CD4-positive, alpha-beta T cell treated with Interleukin-4 for 4 hours (primary cell): ENCODE measurements around the gene NUB1.

ENCODE experiments used
- DNase-seq: peaks from one replicate; pipeline ENCODE4 v3.0.0-alpha.2; 2020

NUB1 gene

DNA sequence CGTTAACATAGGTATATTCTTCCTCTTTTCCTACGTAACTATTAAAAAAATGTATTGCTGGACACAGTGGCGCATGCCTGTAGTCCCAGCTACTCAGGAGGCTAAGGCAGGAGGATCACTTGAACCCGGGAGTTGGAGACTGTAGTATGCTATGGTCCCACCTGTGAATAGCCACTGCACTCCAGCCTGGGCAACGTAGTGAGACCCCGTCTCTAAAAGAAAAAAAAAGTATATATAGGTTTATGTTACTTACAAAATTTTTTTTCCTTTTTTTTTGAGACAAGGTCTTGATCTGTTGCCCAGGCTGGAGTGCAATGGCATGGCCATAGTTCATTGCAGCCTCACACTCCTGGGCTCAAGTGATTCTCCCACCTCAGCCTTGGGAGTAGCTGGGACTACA, 5.6 kb downstream of the NUB1 start:
- DNase-seq = no peak

DNA sequence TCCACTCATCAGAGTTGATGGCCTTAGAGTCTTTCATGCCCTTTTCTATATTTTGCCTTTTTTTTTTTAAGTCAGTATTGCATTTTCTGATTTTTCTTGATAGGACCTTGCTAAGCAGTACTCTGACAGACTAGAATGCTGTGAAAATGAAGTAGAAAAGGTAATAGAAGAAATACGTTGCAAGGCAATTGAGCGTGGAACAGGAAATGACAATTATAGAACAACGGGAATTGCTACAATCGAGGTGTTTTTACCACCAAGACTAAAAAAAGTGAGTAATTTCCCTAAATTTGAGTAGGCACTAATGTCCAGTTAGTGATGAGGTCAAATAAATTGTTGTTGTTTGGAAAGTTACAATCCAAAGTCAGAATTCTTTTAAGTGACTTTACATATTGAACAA, 7.4 kb downstream of the NUB1 start:
- DNase-seq = no peak

DNA sequence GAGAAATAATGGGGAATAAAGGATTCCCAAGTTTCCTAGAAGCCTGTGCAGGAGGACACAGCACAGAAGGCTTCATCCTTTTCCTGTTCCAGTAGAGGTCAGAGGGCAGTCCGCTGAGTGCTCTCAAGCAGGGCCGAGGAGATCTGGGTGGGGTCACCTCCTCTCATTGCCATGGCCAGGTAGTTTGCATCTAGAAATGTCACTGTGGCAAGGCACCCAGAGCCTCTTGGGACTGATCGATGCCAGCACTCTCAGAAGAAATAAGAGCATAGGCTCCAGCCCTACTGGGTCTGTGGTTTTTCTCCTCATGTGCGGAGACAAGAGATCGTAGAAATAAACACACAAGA, 7.9 kb downstream of the NUB1 start:
- DNase-seq = no peak

DNA sequence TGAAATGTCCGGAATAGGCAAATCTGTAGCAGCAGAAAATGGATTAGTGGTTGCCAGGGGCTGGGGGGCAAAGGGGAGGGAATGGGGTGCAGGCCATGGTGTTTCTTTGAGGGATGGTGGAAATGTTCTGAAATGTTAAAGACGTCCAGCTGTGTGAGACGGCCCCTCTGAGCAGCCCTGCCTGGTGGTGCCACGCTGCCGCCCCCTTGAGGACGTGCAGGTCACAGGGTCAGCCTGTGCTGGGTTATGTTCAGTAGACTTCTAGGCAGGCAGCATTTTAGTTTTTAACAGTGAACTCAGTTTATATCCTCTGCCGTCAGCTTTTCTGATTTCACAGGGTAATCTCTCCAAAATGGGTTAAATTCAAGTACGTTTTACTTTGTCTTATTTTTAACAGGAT, 9.4 kb downstream of the NUB1 start:
- peak; percentile 35 for DNase-seq

DNA sequence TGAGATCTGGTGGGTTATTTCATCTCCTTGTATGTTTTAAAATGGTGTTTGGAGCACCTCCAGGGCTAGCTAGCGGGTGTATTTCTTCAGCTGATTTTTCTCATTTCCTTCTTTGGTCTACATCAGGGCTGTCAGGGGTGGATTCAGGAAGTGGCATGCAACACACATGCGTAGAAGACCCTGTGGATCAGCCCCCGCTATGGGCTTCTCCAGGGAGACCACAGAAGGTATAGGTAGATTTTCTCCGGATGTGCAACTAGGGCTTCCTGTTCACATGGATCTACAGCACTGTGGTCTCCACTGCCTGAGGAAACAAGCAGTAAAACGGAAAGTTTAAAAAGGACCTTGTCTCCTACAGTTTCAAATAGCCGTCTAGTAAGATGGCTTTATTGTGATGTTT, 10.4 kb downstream of the NUB1 start:
- DNase-seq = peak; percentile 70

DNA sequence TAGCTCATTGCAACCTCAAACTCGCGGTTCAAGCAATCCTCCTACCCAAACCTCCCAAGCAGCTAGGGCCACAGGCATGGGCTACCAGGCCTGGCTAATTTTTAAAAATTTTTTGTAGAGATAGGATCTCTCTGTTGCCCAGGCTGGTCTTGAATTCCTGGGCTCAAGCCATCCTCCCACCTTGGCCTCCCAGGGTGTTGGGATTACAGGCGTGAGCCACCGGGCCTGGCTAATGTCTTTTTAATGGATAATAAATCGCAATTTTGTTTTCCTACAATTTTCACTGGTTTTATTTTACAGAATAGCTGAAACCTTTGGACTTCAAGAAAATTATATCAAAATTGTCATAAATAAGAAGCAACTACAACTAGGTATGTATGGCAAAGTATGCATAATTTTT, 10.9 kb downstream of the NUB1 start:
- no peak for DNase-seq

DNA sequence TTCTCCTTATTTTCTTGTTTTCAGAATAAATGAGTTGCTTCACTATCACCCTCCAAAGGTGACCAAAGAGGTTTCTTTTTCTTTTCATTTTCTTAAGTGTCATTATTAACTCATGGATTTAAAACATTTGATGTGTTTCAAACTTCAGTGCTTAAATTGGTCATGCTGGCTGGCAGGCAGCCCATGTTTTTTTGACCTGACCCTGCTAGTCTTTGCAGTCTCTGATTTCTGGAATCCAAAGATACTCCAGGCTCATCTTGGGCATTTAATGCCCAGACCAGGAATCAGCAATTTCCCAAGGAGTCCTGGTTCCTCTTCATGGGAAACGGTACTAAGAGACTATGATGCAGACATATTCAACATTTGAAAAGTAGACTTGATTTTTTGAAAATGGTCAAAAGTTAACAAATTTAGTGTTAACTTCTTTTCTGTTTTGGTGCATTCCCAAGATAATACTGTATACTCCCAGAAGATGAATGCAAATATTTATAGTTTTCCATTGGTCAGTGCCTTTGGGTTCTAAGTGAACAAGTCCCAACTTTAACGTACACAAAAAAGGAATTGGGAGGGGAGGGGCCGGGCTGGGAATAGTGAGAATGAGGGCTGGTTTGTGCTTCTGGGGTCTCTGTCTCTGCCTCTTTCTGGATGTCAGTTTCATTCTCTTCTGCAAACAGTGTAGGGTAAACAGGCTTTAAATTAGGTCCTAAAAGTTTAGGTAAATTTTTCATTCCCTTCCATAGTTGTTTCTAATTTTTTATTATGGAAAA, 19.8 kb downstream of the NUB1 start:
- no peak for DNase-seq

DNA sequence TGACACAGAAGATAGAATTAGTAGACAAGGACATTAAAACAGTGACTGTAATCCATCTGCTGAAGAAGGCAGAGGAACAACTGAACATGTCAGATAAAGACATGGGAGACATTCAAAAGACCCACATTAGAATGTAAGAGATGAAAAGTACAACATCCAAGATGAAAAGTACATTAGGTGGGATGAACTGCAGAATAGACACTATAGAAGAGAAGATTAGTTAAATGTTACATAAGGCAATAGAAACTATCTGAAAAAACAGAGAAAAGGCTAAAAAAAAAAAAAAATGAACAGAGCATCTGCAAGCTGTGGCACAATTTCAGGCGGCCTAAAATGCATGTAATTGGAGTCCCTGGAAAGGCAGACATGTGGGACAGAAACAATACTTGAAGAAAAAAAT, 21.6 kb downstream of the NUB1 start:
- no peak for DNase-seq

DNA sequence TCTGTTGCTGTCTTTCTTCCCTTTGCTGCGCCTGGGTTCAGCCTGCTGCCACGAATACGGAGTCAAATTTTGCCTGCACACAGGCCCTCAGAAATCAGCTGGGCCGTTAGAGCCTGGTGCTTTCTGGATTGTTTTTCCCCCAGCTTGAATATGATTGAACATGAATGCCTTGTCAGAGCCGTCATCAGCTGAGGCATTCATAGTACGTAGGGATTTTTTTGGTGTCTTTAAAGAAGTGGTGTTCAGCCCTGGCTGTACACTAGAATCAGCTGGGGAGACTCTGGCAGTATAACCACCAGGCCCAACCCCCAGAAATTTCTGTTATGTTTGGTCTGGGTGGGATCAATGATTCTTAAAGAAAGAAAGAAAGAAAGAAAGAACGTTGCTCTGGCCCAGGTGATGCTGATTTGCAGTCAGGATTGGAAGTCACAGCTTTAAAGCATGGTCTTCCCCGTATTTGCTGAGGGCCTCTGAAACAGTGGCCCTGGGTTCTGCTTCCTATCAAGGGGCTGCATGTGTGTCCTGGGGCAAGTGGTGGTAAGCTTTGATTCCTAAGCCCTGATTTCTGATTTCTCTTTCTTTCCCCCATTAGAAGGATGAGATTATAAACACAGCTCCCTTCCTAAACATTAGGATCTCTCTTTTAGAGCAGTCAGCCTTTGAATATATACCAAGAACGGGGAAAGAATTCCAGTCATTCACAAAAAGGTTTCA, 24.7 kb downstream of the NUB1 start:
- no peak for DNase-seq

DNA sequence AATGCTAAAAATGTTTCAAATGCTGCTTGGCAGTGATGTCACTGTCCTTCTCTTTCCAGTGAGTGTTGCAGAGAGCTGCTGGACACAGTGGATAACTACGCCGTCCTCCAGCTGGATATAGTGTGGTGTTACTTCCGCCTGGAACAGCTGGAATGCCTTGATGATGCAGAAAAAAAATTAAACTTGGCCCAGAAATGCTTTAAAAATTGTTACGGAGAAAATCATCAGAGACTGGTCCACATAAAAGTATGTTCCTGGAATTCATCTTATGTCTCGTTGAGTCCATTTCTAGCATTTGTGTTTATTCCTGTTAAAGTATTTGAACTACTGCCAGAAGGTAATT, 25.2 kb downstream of the NUB1 start:
- DNase-seq = no peak

DNA sequence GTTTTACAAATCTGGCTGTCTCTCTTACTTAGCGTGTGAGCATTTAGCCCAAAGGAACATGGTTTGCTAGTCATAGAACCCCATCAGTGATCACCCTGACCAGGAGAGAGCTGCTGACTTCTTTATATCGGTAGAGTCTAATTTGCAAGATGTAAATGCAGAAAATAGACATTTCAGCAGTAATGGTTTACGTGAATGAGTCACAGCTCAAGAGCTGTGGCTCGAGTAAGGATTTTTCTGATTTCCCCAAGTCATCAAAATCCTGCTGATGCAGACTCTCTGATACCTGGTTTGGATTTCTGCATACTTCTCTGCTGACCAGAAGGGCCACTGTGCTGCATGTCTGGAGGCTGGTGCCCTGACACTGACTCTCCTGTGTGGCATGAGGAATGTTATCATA, 25.7 kb downstream of the NUB1 start:
- DNase-seq = no peak

DNA sequence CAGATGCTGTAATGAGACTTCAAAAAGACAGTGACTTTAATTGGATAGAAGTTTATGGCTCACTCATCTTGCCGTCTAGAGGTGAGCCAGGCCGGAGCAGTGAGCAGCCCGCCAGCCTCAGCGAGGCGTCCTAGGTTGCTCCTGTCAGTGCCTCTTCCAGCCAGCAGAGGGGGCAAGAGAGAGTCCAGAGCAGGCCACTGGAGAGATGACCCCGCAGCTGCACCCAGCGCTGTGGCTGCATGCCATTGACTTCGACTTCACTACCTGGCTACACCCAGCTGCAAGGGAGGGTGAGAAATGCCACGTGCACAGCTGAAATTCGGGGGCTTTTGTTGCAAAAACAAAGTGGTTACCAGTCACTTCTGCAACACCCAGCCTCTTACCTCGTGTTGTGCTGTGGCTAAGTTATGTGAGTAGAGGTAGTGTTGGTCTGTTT, 26.5 kb downstream of the NUB1 start:
- DNase-seq = peak; percentile 80

DNA sequence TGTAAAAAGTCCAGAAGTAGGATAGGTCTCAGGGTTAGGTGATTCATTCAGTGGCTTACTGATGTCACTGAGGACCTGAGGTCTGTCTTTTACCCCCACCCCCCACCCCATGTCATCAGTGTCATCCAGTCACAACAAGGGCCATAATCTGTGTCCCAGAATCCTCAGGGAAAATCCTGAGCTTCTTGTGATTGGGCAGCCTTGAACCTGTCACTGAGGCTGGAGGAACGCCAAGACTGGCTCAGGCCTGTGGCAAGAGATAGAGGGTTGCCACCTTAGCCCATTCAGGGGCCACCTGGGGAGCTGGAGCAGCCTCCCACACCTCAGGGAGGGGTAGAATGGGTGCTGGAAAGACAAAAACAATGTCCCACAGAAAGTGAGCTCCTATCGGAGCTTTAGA, 29.7 kb downstream of the NUB1 start:
- DNase-seq = no peak

DNA sequence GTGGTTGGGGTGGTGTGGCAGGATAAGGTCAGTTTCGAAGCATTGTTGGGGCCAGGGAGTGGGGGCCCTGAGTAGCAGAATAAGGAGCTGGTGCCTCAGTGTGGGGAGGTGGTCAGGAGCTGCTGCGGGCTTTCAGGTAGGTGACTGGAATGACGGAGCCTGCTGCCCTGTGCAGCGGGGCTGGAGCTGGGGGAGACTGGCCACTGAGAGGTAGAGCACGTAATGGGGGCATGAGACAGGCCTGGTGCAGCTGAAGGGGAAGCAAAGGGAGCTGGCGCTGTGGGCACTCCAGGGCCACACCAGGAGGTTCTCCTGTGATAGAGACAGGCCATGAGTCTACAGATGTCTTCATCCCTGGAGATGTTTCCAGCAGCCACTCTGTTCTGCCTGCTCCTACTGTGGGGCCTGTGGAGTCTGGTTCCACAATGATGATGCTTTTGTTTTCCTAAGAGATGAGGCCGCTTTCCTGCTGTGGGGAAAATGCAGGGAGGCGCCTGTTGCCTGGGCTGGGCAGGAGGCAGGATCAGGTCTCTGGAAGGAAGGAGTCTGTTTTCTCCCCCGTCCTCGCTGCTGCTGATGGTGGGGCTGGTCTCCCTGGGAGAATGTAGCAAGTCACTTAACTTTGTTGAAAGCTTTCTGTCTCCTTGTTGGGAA, 31.1 kb downstream of the NUB1 start:
- no peak for DNase-seq

DNA sequence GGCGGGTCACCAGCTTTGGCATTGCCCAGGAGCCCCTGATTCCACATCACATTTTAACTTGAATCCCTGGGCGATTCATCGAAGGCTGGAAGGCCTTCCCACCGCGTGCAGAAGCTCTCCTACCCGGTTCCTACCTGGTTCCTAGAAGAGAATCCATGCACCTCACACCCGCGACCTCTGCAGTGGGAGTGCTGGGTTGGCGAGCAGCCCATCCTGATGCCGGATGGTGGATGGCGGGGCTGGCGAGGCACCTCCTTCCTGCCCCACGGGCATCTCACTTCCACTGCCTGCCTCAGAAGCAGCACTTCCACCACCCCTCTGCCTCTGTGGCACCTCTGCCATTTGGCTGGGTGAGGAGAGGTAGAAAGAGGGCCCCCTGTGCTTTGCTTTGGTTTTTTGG, 32.0 kb downstream of the NUB1 start:
- no peak for DNase-seq

DNA sequence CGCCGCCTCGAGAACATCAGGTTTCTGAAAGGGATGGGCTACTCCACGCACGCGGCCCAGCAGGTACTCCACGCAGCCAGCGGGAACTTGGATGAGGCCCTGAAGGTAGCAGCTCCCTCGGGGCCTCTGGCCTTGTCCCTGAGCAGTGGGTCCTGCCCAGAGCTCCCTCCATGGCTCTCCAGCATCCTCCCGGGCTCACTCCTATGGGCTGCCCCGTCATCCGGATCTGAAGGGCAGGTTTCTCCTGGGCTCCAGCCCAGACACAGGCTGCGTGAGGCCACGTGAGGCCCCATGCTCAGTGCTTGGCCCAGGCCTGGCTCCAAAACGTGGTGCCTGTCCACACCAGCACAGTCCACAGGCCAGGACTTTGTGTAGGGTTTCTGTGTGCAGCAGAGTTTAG, 32.5 kb downstream of the NUB1 start:
- DNase-seq = no peak

DNA sequence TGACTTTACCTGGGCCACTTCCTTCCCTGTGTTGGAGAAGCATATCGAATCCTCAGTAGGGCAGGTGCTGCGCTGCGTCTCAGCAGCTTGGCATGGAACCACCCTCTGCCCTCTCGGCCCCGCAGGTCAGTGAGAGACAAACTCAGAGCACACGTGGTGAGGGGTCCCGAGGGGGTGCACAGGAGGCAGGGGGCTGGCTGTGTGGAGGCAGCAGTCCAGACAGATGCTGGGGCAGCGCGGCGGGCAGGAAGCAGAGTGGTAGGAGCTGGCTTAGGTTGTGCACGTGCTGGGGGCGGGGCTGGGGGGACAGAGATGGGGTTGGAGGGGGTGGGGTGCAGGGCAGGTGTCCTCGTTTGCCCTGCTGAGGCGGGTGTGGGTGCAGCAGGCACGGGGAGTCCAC, 33.1 kb downstream of the NUB1 start:
- no peak for DNase-seq

DNA sequence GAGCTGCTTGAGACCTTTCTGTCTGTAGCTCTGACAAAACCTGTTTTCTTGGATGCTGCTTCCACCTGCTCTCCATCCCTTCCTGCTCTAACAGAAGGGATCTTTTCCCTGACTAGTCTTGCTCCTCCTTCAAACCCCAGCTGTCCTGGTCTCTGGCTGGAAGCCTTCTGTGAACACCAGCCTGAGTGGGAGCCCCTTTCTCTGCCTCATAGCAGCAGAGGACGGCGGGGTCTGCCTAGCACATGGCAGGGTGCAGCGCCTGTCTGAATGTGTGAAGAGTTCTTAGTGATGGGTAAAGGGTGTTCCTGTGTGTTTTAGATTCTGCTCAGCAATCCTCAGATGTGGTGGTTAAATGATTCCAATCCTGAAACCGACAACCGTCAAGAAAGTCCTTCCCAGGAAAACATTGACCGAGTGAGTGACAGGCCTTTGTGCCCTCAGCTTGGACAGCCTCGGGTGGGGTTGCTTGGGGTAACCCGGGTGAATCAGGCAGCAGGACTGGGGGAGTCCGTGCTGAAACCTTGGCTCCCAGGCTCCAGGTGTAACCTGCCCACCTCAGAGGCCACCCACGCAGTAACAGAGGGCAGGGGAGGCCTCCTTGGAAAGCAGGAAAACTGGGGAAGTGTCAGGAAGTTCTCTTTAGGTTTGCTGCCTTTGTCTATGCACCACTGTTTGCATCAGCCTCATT, 34.1 kb downstream of the NUB1 start:
- no peak for DNase-seq

DNA sequence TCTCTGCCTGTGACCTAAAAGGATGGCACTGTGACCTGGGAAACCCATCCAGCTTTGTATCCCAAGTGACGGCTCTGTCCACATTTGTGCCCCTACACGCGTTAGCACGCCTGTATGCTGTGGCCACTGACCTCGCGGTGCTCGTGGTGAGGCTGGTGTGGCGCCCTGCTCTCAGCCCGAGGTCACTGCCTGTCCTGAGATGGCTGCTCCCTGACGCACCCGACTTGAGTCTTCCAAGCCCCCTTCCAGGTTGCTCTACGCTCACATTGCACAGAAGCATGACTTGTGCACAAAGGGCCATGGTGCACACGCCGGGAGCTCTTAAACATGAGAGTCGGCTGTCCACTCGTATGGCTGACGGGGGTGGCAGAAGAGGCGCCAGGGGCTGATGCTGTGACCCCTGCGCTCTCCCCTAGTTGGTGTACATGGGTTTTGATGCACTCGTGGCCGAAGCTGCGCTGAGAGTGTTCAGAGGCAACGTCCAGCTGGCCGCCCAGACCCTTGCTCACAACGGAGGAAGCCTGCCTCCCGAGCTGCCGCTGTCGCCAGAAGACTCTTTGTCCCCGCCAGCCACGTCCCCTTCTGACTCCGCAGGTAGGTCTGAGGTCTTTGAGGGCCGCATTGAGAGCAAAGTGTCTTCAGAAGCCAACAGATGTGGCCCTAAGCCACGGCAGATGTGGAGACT, 34.7 kb downstream of the NUB1 start:
- DNase-seq = no peak

DNA sequence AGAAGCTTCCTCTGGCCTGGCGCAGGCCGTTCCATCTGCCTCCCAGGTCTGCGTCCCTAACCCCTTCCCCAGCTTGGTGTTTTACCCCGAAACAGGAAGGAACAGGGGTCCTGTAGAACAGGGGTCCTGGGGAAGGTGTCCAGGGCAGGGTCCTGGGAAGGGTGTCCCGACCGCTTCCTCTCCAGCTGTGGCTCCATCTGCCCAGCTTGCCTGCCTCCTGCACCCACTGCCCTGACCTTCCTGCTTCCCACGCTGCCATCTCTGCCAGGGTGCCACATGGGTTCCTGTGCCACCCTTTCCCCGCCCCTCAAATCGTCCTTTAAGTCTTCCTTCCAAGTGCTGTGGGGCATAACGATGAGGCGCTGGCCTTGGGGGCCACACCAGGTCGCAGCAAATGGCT, 35.8 kb downstream of the NUB1 start:
- DNase-seq = no peak

DNA sequence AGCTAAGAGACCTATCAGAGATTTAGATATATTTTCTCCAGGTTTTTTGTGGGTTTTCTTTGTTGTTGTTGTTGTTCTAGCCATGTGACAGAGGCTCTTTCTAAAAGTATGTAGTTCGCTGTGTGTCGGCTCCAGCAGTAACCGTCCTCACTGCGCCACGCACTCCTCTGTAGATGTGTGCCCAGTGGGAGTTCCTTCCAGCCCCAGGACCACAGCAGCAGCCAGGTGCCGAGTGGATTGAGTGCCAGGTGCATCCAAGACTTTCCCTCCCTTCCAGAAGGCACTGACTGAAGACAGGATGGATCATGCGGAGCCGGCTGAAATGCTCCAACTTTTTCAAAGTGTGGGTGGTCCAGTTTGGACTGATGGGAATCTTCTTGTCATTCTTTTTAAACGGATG, 36.4 kb downstream of the NUB1 start:
- no peak for DNase-seq

DNA sequence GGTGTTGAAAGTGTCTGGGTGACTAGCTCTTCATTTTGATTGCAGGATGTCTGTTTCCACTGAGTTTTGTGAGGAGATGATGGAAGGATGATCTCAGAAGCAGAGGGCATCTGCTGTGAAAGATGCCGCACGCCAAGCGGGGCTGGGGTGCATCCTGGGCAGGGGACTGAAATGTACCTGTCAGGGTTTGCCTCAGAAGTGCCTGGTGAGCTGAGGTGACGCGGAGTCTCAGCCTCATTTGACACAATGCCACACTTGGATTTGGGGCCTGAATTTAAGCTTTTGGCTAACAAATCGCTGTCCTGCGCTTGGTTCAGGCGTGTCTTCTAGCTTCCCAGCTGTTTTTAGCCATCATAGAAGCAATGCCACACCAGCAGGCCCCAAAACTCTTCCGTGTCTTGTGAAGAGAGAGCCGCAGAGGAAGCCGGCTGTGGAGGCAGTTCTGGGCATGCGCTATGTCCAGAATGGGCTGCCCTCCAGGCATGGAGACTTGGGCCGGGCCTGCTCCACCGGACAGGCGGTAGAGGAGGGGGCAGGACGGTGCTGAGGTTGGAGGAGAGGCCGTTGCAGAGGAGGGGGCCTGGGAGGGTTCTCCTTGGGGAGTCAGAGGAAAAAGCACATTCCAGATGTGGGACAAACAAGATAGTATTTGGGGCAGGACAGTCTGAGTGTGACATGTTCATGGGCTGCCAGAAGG, 37.0 kb downstream of the NUB1 start:
- DNase-seq = no peak

DNA sequence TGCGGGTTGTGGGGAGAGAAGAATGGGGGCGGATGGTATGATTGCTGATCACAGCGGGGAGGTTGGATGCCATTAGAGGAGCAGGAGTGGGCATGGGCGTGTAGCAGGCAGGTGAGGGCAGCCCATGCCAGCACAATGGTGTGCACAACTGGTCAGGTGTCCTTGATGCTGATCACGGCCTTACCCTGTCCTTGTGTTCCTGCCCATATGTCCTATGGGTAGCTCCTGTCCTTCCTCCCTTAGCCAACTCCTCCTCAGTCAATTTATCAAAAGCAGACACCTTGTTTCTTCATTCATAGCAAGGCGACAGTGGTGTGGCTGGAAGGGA, 37.5 kb downstream of the NUB1 start:
- no peak for DNase-seq
